BE2C (cell line): Measurements from ENCODE around the gene CDAN1.
"Not testable (repeated sequence)": the region's sequence is repeated elsewhere in the genome, so short reads cannot be mapped to it uniquely, and the experiment has no call there.

Experiments
- DNase-seq: peaks from one replicate; pipeline ENCODE4 v3.0.0-alpha.2; 2020
- H3K27me3 ChIP-seq: fragments of 250-450 bp; sonication (Bioruptor Pico); 2 replicates; pipeline ENCODE4 v1.5.1; 2020; ENCODE audit warnings: mild to moderate bottlenecking
- H3K36me3 ChIP-seq: fragments of 250-450 bp; sonication (Bioruptor Pico); 2 replicates; pipeline ENCODE4 v1.5.1; 2020; ENCODE audit warnings: mild to moderate bottlenecking
- H3K4me1 ChIP-seq: fragments of 250-450 bp; sonication (Bioruptor Pico); 2 replicates; pipeline ENCODE4 v1.5.1; 2020
- H3K4me3 ChIP-seq: 2 replicates; pipeline ENCODE4 v1.5.1; 2011; ENCODE audit warnings: low read depth, low read length
- H3K9me3 ChIP-seq: fragments of 250-450 bp; sonication (Bioruptor Pico); 2 replicates; pipeline ENCODE4 v1.5.1; 2020
- TF ChIP-seq, protein P1 (sequence below): IDR thresholded peaks from 2 replicates; pipeline ENCODE4 v1.5.1; 2012; ENCODE audit warnings: mild to moderate bottlenecking, low read depth, low read length

CDAN1 gene

GRCh38 chr15:42691308-42691707, 45.6 kb downstream of the CDAN1 start:
- Histone ChIP-seq H3K27me3 (no peaks in the 10 kb centered on the region), H3K36me3 (peaks cover 40% of the 10 kb centered on the region), H3K4me3 (no peak overlapping the region), H3K9me3 (no peaks in the 10 kb centered on the region), H3K4me1 (no peaks in the 10 kb centered on the region)
- TF ChIP-seq, protein P1, sequence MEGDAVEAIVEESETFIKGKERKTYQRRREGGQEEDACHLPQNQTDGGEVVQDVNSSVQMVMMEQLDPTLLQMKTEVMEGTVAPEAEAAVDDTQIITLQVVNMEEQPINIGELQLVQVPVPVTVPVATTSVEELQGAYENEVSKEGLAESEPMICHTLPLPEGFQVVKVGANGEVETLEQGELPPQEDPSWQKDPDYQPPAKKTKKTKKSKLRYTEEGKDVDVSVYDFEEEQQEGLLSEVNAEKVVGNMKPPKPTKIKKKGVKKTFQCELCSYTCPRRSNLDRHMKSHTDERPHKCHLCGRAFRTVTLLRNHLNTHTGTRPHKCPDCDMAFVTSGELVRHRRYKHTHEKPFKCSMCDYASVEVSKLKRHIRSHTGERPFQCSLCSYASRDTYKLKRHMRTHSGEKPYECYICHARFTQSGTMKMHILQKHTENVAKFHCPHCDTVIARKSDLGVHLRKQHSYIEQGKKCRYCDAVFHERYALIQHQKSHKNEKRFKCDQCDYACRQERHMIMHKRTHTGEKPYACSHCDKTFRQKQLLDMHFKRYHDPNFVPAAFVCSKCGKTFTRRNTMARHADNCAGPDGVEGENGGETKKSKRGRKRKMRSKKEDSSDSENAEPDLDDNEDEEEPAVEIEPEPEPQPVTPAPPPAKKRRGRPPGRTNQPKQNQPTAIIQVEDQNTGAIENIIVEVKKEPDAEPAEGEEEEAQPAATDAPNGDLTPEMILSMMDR = no peak
- no peak for DNase-seq

GRCh38 chr15:42688301-42688700, 48.6 kb downstream of the CDAN1 start:
- H3K4me1 ChIP-seq = no peaks in the 10 kb centered on the region
- H3K27me3 ChIP-seq = no peaks in the 10 kb centered on the region
- no peak for DNase-seq
- TF ChIP-seq, protein P1 = no peak
- no peaks in the 10 kb centered on the region for H3K9me3 ChIP-seq
- peaks cover 51% of the 10 kb centered on the region for H3K36me3 ChIP-seq
- no peak overlapping the region for H3K4me3 ChIP-seq

- no peaks in the 10 kb centered on the region for H3K4me1 ChIP-seq
- H3K4me3 ChIP-seq = no peak overlapping the region
- no peak for DNase-seq
- peaks cover 46% of the 10 kb centered on the region for H3K36me3 ChIP-seq
- no peaks in the 10 kb centered on the region for H3K9me3 ChIP-seq
- TF ChIP-seq, protein P1 = no peak
- no peaks in the 10 kb centered on the region for H3K27me3 ChIP-seq
Measured at GRCh38 chr15:42687740-42688139, 49.2 kb downstream of the CDAN1 start.

DNA sequence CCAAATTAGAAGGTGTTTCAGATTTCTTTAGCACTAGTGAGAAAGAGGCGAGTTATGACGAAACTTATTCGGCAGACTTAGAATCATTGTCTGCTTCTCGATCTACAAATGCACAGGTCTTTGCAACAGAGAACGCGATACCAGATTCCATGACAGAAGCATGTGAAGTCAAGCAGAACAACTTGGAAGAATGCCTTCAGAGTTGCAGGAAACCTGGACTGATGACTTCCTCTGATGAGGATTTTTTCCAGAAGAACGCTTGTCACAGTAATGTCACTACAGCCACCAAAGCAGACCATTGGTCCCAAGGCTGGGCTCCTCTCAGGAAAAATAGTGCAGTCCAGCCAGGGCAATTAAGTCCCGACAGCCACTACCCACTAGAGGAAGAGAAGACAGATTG, 50.6 kb downstream of the CDAN1 start:
- H3K4me1 ChIP-seq = no peaks in the 10 kb centered on the region
- peaks cover 39% of the 10 kb centered on the region for H3K36me3 ChIP-seq
- no peak overlapping the region for H3K4me3 ChIP-seq
- TF ChIP-seq, protein P1 = no peak
- DNase-seq = no peak
- no peaks in the 10 kb centered on the region for H3K27me3 ChIP-seq
- H3K9me3 ChIP-seq = no peaks in the 10 kb centered on the region

- TF ChIP-seq, protein P1 = no peak
- Histone ChIP-seq H3K36me3 (peaks cover 30% of the 10 kb centered on the region), H3K4me3 (no peak overlapping the region), H3K9me3 (no peaks in the 10 kb centered on the region), H3K27me3 (no peaks in the 10 kb centered on the region), H3K4me1 (no peaks in the 10 kb centered on the region)
- DNase-seq = no peak
Measured at GRCh38 chr15:42681119-42681518, 55.8 kb downstream of the CDAN1 start.

DNA sequence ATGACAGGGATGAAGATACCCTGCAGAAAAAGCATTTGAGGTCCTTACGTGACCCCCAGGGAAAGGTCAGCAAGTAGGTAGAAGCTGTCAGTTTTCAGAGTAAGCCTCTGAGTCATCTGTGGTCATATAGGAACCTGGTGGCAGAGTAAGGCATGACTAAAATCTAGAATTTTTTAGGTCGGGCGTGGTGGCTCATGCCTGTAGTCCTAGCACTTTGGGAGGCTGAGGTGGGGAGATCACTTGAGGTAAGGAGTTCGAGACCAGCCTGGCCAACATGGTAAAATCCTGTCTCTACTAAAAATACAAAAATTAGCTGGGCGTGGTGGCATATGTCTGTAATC, 56.8 kb downstream of the CDAN1 start:
- H3K4me1 ChIP-seq, DNase-seq, H3K27me3 ChIP-seq, H3K9me3 ChIP-seq, H3K4me3 ChIP-seq: not testable (repeated sequence)
- peaks cover 26% of the 10 kb centered on the region for H3K36me3 ChIP-seq
